HG03196 (cell line): ENCODE data around the gene CALY.
A peak's percentile ranks its signal among the peaks of the same experiment; 100 is the strongest.
"Not testable (repeated sequence)": the region's sequence is repeated elsewhere in the genome, so short reads cannot be mapped to it uniquely, and the experiment has no call there.

Experiments used
- ATAC-seq: cut with Tn5 transposase; IDR thresholded peaks from one replicate; pipeline ENCODE4 v1.9.1; 2021; ENCODE audit not compliant: unreplicated experiment

Gene CALY

GRCh38 chr10:133367461-133367860 lies 30.8 kb upstream of the CALY start:
- not testable (repeated sequence) for ATAC-seq

- no peak for ATAC-seq
These were observed 30.1 kb upstream of the CALY start for GRCh38 chr10:133366751-133367150.

- no peak for ATAC-seq
These were observed 29.4 kb upstream of the CALY start for GRCh38 chr10:133366130-133366478.

GRCh38 chr10:133365461-133366129 lies 28.9 kb upstream of the CALY start:
- ATAC-seq: no peak

- ATAC-seq: no peak
These were observed 28.1 kb upstream of the CALY start for GRCh38 chr10:133364645-133365431.

- no peak for ATAC-seq
These were observed 26.1 kb upstream of the CALY start for GRCh38 chr10:133362846-133363245.

GRCh38 chr10:133361773-133362441 lies 25.2 kb upstream of the CALY start:
- no peak for ATAC-seq

- ATAC-seq: no peak
These were observed 24.5 kb upstream of the CALY start for GRCh38 chr10:133361227-133361626.

GRCh38 chr10:133359972-133360610 lies 23.4 kb upstream of the CALY start:
- ATAC-seq: no peak

GRCh38 chr10:133359554-133359971 lies 22.9 kb upstream of the CALY start:
- no peak for ATAC-seq

- ATAC-seq: no peak
These were observed 22.2 kb upstream of the CALY start for GRCh38 chr10:133358925-133359310.

- no peak for ATAC-seq
These were observed 21.6 kb upstream of the CALY start for GRCh38 chr10:133358162-133358924.

- peak; percentile 57 for ATAC-seq
These were observed 20.8 kb upstream of the CALY start, which contains the start of gene FUOM for GRCh38 chr10:133357285-133358161. Gene FUOM (minus strand): TSS chr10:133358019. CDS start chr10:133358007, 12 bp downstream.

- ATAC-seq: no peak
These were observed 20.0 kb upstream of the CALY start for GRCh38 chr10:133356549-133357284.

- no peak for ATAC-seq
These were observed 19.3 kb upstream of the CALY start for GRCh38 chr10:133355991-133356390.

GRCh38 chr10:133355266-133355665 lies 18.6 kb upstream of the CALY start:
- ATAC-seq: no peak

- ATAC-seq: no peak
These were observed 18.1 kb upstream of the CALY start for GRCh38 chr10:133354672-133355240.

- ATAC-seq: no peak
These were observed 17.4 kb upstream of the CALY start for GRCh38 chr10:133353988-133354605.
